Measurements from ENCODE around the gene FRMD4A. TPM values are rescaled to one million over a fixed set of nuclear protein-coding genes. Genes with fewer than 3 reads are reported as not detected.

FRMD4A gene
- total RNA-seq, 2 experiments from 2014 or later, result 0.17 TPM; not detected in 1

GRCh38 chr10:14192746-14193145, 138.0 kb downstream of the FRMD4A start:
- H3K4me2 ChIP-seq (ENCODE audit: low read length), result no peak overlapping the region
- ChIA-PET POLR2A (no interaction called here), CTCF (ENCODE audit: unreplicated experiment) (no interaction called here)
- no peaks in the 10 kb centered on the region for H3K9me3 ChIP-seq (ENCODE audit: low read length)
- H3K27ac ChIP-seq (ENCODE audit: low read depth, low read length, poor library complexity, severe bottlenecking), result no peak overlapping the region
- DNase-seq (ENCODE audit: low spot score), result no peak
- no peaks in the 10 kb centered on the region for H3K9me2 ChIP-seq (ENCODE audit: insufficient read depth, low read length)
- intact Hi-C loops (cut with micrococcal nuclease; ENCODE audit: unreplicated experiment), result no loop called here
- no peaks in the 10 kb centered on the region for H3K79me2 ChIP-seq (ENCODE audit: insufficient read depth, low read depth, low read length)
- no peak overlapping the region for H2AFZ ChIP-seq (ENCODE audit: low read length)
- BruUV-seq (replicated peaks), result no TSS peak
- no peaks in the 10 kb centered on the region for H3K4me1 ChIP-seq (ENCODE audit: insufficient read depth, low read length, poor library complexity, severe bottlenecking)
- TF ChIP-seq EZH2phosphoT487 (IDR thresholded peaks at IDR 0.05; ENCODE audit: borderline replicate concordance, low read depth, low read length) (no peak), CTCF (conservative IDR thresholded peaks at IDR 0.05; ENCODE audit: low read length) (no peak)
- no peak overlapping the region for H3K4me3 ChIP-seq (ENCODE audit: low read depth, low read length, poor library complexity, severe bottlenecking)
- H4K20me1 ChIP-seq (ENCODE audit: insufficient read depth, low read length), result no peaks in the 10 kb centered on the region
- no peaks in the 10 kb centered on the region for H3K36me3 ChIP-seq (ENCODE audit: insufficient read depth, low read length)

GRCh38 chr10:14191871-14192270, 138.9 kb downstream of the FRMD4A start:
- Histone ChIP-seq H3K9me3 (ENCODE audit: low read length) (no peaks in the 10 kb centered on the region), H3K4me3 (ENCODE audit: low read depth, low read length, poor library complexity, severe bottlenecking) (no peak overlapping the region), H3K4me1 (ENCODE audit: insufficient read depth, low read length, poor library complexity, severe bottlenecking) (no peaks in the 10 kb centered on the region), H3K27ac (ENCODE audit: low read depth, low read length, poor library complexity, severe bottlenecking) (no peak overlapping the region), H3K9me2 (ENCODE audit: insufficient read depth, low read length) (no peaks in the 10 kb centered on the region), H4K20me1 (ENCODE audit: insufficient read depth, low read length) (no peaks in the 10 kb centered on the region), H3K79me2 (ENCODE audit: insufficient read depth, low read depth, low read length) (no peaks in the 10 kb centered on the region), H2AFZ (ENCODE audit: low read length) (no peak overlapping the region), H3K36me3 (ENCODE audit: insufficient read depth, low read length) (no peaks in the 10 kb centered on the region), H3K4me2 (ENCODE audit: low read length) (no peak overlapping the region)
- TF ChIP-seq CTCF (conservative IDR thresholded peaks at IDR 0.05; ENCODE audit: low read length) (no peak), EZH2phosphoT487 (IDR thresholded peaks at IDR 0.05; ENCODE audit: borderline replicate concordance, low read depth, low read length) (no peak)
- intact Hi-C loops (cut with micrococcal nuclease; ENCODE audit: unreplicated experiment), result no loop called here
- ChIA-PET CTCF (ENCODE audit: unreplicated experiment) (interaction anchor here (0.6 kb wide), 1 partner anchor 20 kb away, joined by 3 read pairs; no protein-coding TSS in a partner anchor), POLR2A (no interaction called here)
- DNase-seq (ENCODE audit: low spot score), result no peak
- no TSS peak for BruUV-seq (replicated peaks)

GRCh38 chr10:14191407-14191806, 139.3 kb downstream of the FRMD4A start:
- Histone ChIP-seq H4K20me1 (ENCODE audit: insufficient read depth, low read length) (no peaks in the 10 kb centered on the region), H3K9me2 (ENCODE audit: insufficient read depth, low read length) (no peaks in the 10 kb centered on the region), H3K36me3 (ENCODE audit: insufficient read depth, low read length) (no peaks in the 10 kb centered on the region), H3K9me3 (ENCODE audit: low read length) (no peaks in the 10 kb centered on the region), H3K79me2 (ENCODE audit: insufficient read depth, low read depth, low read length) (no peaks in the 10 kb centered on the region), H3K4me2 (ENCODE audit: low read length) (no peak overlapping the region), H3K27ac (ENCODE audit: low read depth, low read length, poor library complexity, severe bottlenecking) (no peak overlapping the region), H3K4me1 (ENCODE audit: insufficient read depth, low read length, poor library complexity, severe bottlenecking) (peaks cover 4% of the 10 kb centered on the region), H2AFZ (ENCODE audit: low read length) (no peak overlapping the region), H3K4me3 (ENCODE audit: low read depth, low read length, poor library complexity, severe bottlenecking) (no peak overlapping the region)
- TF ChIP-seq CTCF (conservative IDR thresholded peaks at IDR 0.05; ENCODE audit: low read length) (no peak), EZH2phosphoT487 (IDR thresholded peaks at IDR 0.05; ENCODE audit: borderline replicate concordance, low read depth, low read length) (no peak)
- intact Hi-C loops (cut with micrococcal nuclease; ENCODE audit: unreplicated experiment), result no loop called here
- POLR2A ChIA-PET, result no interaction called here
- no peak for DNase-seq (ENCODE audit: low spot score)
- no TSS peak for BruUV-seq (replicated peaks)
- CTCF ChIA-PET (ENCODE audit: unreplicated experiment), result no interaction called here
